ENCODE measurements around the gene ATP8B4. TPM values are rescaled to one million over a fixed set of nuclear protein-coding genes. Genes with fewer than 3 reads are reported as not detected.

ATP8B4 gene
- total and polyA plus RNA-seq, 2 donors (not counting 3 experiments of a cell fraction or from before 2014, with no cell fraction given), result not detected

DNA sequence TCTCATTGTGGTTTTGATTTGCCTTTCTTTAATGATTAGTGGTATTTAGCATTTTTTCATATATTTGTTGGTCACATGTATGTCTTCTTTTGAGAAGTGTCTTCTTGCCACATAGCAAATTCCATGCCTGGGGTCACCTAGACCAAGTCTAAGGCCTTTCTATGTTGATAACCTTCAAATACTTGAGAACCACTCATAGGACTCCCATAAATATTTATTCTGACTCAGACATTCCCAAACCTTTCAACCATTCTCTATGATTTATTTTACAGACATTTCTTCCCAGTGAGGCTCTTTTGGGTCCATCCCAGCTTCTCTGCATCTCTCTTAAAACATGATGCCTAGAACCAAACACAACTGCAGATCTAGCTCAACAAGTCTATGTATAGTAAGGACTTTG lies 69.2 kb downstream of the ATP8B4 start:
- Histone ChIP-seq H3K9ac (replicated peaks; ENCODE audit: extremely low read depth, insufficient read depth, low read length) (no peak overlapping the region), H3K4me2 (ENCODE audit: insufficient read depth, low read length) (no peak overlapping the region), H3K4me3 (replicated peaks in 1 of 3; ENCODE audit: insufficient read depth in 1 of 3, low read depth in 1 of 3, low read length in 3 of 3) (no peak overlapping the region), H4K20me1 (replicated peaks; ENCODE audit: control insufficient read depth, extremely low read depth, insufficient read depth, low read length) (no peaks in the 10 kb centered on the region), H3K27me3 (ENCODE audit: control insufficient read depth in 2 of 2, insufficient read depth in 2 of 2, low read length in 2 of 2) (peaks cover 4 to 8% of the 10 kb centered on the region in 2 experiments), H3K9me3 (replicated peaks; ENCODE audit: control insufficient read depth, insufficient read depth, low read length) (no peaks in the 10 kb centered on the region), H3K27ac (ENCODE audit: insufficient read depth, low read depth, low read length) (no peak overlapping the region), H3K4me1 (ENCODE audit: control insufficient read depth, extremely low read depth, insufficient read depth, low read length) (no peaks in the 10 kb centered on the region), H3K79me2 (ENCODE audit: control insufficient read depth, insufficient read depth, low read length) (no peaks in the 10 kb centered on the region), H2AFZ (ENCODE audit: low read depth, low read length) (no peak overlapping the region), H3K36me3 (ENCODE audit: control insufficient read depth in 2 of 2, extremely low read depth in 1 of 2, insufficient read depth in 2 of 2, low read length in 2 of 2) (no peaks in the 10 kb centered on the region), H3K9me1 (replicated peaks; ENCODE audit: control insufficient read depth, extremely low read depth, insufficient read depth, low read length) (no peaks in the 10 kb centered on the region)
- no TSS peak for BruUV-seq (replicated peaks)
- DNase-seq (ENCODE audit: low read depth, low spot score) (no peak), FAIRE-seq (no peak)
- ChIA-PET CTCF (interaction anchor here (1.3 kb wide), 1 partner anchor 814 kb away, joined by 6 read pairs; no protein-coding TSS in a partner anchor), POLR2A (no interaction called here)
- intact Hi-C loops (cut with micrococcal nuclease), result loop anchor here (2.0 kb wide), 1 partner anchor 815 kb away; no protein-coding TSS in a partner anchor
- dilution Hi-C loops (cut with MboI; ENCODE audit: extremely low pct_ligation_motif_present, low sequenced_read_pairs), result no loop called here
- TF ChIP-seq POLR2A (IDR thresholded peaks at IDR 0.05; ENCODE audit: low read depth, low read length) (no peak), EZH2 (IDR thresholded peaks at IDR 0.05; ENCODE audit: borderline replicate concordance, low read depth, low read length, severe bottlenecking) (no peak), JUN (IDR thresholded peaks at IDR 0.05; ENCODE audit: borderline replicate concordance, insufficient read depth, insufficient read length, low read depth) (no peak), MYC (IDR thresholded peaks at IDR 0.05; ENCODE audit: low read depth, low read length) (no peak), GATA2 (IDR thresholded peaks at IDR 0.05; ENCODE audit: insufficient read depth, insufficient read length, low read depth, low read length) (no peak), FOS (IDR thresholded peaks at IDR 0.05; ENCODE audit: borderline replicate concordance, insufficient read depth, low read length) (no peak)
- TF ChIP-seq, protein P1, sequence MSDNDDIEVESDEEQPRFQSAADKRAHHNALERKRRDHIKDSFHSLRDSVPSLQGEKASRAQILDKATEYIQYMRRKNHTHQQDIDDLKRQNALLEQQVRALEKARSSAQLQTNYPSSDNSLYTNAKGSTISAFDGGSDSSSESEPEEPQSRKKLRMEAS (IDR thresholded peaks at IDR 0.05; ENCODE audit: insufficient read depth, insufficient read length), result no peak

DNA sequence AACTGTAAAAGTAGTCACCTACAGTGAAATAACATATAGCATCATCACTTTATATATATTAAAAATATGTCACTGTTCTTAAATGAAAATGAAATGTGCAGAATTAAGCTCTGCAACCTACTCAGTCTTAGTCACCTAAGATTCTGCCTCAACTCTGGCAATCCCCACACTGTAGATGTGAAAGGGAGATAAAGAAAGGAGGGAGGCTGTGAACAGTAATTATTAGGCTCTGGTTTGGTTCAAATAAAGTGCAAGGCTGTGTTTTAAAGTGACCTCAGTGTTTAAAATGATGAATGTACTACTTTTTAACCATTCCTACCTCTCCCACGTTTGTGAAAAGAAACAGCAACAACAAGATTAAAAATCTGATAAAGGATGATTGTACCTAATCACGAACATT lies 72.2 kb downstream of the ATP8B4 start:
- no peak for FAIRE-seq
- Histone ChIP-seq H3K9ac (replicated peaks; ENCODE audit: extremely low read depth, insufficient read depth, low read length) (no peak overlapping the region), H3K4me1 (ENCODE audit: control insufficient read depth, extremely low read depth, insufficient read depth, low read length) (no peaks in the 10 kb centered on the region), H3K27ac (ENCODE audit: insufficient read depth, low read depth, low read length) (no peak overlapping the region), H3K36me3 (ENCODE audit: control insufficient read depth in 2 of 2, extremely low read depth in 1 of 2, insufficient read depth in 2 of 2, low read length in 2 of 2) (no peaks in the 10 kb centered on the region), H4K20me1 (replicated peaks; ENCODE audit: control insufficient read depth, extremely low read depth, insufficient read depth, low read length) (no peaks in the 10 kb centered on the region), H2AFZ (ENCODE audit: low read depth, low read length) (no peak overlapping the region), H3K27me3 (ENCODE audit: control insufficient read depth in 2 of 2, insufficient read depth in 2 of 2, low read length in 2 of 2) (peaks cover 4% of the 10 kb centered on the region in 2 experiments), H3K4me3 (replicated peaks in 1 of 3; ENCODE audit: insufficient read depth in 1 of 3, low read depth in 1 of 3, low read length in 3 of 3) (no peak overlapping the region), H3K79me2 (ENCODE audit: control insufficient read depth, insufficient read depth, low read length) (no peaks in the 10 kb centered on the region), H3K9me3 (replicated peaks; ENCODE audit: control insufficient read depth, insufficient read depth, low read length) (no peaks in the 10 kb centered on the region), H3K4me2 (ENCODE audit: insufficient read depth, low read length) (no peak overlapping the region), H3K9me1 (replicated peaks; ENCODE audit: control insufficient read depth, extremely low read depth, insufficient read depth, low read length) (no peaks in the 10 kb centered on the region)
- intact Hi-C loops (cut with micrococcal nuclease) (no loop called here), dilution Hi-C loops (cut with MboI; ENCODE audit: extremely low pct_ligation_motif_present, low sequenced_read_pairs) (no loop called here)
- POLR2A ChIA-PET, result no interaction called here
- BruUV-seq (replicated peaks), result no TSS peak
- no peak for TF ChIP-seq POLR2AphosphoS5 (IDR thresholded peaks at IDR 0.05; ENCODE audit: insufficient read depth, low read depth, low read length)
- no peak for TF ChIP-seq EZH2 (IDR thresholded peaks at IDR 0.05; ENCODE audit: borderline replicate concordance, low read depth, low read length, severe bottlenecking)
- TF ChIP-seq POLR2A (IDR thresholded peaks at IDR 0.05; ENCODE audit: low read depth, low read length), result no peak
- no peak for TF ChIP-seq FOS (IDR thresholded peaks at IDR 0.05; ENCODE audit: borderline replicate concordance, insufficient read depth, low read length)
- TF ChIP-seq, protein P2, sequence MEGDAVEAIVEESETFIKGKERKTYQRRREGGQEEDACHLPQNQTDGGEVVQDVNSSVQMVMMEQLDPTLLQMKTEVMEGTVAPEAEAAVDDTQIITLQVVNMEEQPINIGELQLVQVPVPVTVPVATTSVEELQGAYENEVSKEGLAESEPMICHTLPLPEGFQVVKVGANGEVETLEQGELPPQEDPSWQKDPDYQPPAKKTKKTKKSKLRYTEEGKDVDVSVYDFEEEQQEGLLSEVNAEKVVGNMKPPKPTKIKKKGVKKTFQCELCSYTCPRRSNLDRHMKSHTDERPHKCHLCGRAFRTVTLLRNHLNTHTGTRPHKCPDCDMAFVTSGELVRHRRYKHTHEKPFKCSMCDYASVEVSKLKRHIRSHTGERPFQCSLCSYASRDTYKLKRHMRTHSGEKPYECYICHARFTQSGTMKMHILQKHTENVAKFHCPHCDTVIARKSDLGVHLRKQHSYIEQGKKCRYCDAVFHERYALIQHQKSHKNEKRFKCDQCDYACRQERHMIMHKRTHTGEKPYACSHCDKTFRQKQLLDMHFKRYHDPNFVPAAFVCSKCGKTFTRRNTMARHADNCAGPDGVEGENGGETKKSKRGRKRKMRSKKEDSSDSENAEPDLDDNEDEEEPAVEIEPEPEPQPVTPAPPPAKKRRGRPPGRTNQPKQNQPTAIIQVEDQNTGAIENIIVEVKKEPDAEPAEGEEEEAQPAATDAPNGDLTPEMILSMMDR (IDR thresholded peaks at IDR 0.05; ENCODE audit: extremely low read depth in 1 of 2, insufficient read depth in 1 of 2, low read depth in 1 of 2, low read length in 2 of 2), result no peak
- TF ChIP-seq MYC (IDR thresholded peaks at IDR 0.05; ENCODE audit: low read depth, low read length), result no peak
- TF ChIP-seq, protein P1 (IDR thresholded peaks at IDR 0.05; ENCODE audit: insufficient read depth, insufficient read length), result no peak
- no peak for TF ChIP-seq GATA2 (IDR thresholded peaks at IDR 0.05; ENCODE audit: insufficient read depth, insufficient read length, low read depth, low read length)
- TF ChIP-seq JUN (IDR thresholded peaks at IDR 0.05; ENCODE audit: borderline replicate concordance, insufficient read depth, insufficient read length, low read depth), result no peak
- CTCF ChIA-PET, result interaction anchor here (0.9 to 1.3 kb wide), 2 partner anchors 625 to 1185 kb away, joined by 3 read pairs; no protein-coding TSS in a partner anchor
- no peak for DNase-seq (ENCODE audit: low read depth, low spot score)

Measured in endothelial cell of umbilical vein (primary cell).